GM19452 (cell line): Measurements from ENCODE around the gene ST8SIA6.

ENCODE experiments used
- ATAC-seq: cut with Tn5 transposase; IDR thresholded peaks from one replicate; pipeline ENCODE4 v1.9.1; 2021; ENCODE audit not compliant: unreplicated experiment

Gene ST8SIA6

DNA sequence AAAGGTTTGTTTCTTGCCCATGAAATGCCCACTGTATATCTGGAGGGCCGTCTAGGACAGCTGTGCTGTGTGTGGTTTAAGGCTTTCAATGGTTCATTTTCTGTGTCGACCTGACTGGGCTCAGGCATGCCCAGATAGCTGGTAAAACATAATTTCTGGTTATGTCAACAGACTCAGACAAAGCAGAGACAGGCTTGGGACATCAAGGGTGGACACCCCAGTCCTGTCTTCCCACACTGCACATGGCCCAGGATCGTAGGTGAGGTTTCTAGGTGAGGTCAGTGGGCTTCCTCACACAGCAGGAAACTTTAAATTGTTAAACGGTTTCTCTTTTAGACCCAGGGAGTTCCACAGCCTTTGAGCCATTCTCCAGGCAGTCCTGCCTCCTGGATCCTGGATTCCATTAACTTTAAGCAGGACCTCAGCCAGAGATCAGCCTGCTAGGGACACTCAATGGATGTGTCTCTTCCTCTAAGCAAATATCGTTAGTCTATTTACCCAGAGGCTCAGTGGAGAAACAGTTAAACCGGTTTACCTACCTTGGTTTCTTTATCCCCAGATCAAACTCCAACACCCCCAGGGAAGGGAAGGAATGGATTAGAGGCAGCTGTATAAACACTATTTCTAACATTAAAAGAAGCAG is 66.4 kb downstream of the ST8SIA6 start:
- no peak for ATAC-seq

DNA sequence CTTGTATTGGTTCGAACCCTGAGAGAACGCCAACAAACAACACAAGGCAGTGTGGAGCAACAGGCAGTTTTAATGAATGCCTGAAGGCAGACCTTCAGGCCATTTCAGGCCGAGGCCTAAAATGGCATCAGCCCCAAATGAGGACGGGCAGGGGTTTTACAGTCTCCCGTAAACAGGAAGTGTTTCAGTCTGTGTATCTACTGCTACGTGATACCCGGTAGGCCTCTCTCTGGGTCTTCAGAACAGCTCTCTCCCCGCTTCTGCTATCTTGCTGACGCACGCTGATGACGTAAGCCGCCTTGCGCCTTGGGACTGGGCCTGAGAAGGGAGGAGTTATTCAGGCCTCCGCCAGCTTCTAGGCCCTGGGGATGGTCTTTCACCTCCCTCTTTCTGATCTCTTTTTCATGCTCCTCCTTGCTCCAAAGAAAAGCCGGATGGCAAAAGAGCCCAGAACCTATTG is 67.7 kb downstream of the ST8SIA6 start:
- no peak for ATAC-seq

DNA sequence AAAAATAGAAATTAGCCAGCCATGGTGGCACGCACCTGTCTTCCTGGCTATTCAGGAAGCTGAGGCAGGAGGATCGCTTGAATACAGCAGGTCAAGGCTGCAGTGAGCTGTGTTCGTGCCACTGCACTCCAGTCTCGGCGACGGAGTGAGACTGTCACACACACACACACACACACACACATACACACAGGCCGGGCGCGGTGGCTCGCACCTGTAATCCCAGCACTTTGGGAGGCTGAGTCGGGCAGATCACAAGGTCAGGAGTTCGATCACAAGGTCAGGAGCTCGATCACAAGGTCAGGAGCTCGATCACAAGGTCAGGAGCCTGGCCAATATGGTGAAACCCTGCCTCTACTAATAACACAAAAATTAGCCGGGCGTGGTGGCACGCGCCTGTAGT is 68.4 kb downstream of the ST8SIA6 start:
- ATAC-seq: no peak

DNA sequence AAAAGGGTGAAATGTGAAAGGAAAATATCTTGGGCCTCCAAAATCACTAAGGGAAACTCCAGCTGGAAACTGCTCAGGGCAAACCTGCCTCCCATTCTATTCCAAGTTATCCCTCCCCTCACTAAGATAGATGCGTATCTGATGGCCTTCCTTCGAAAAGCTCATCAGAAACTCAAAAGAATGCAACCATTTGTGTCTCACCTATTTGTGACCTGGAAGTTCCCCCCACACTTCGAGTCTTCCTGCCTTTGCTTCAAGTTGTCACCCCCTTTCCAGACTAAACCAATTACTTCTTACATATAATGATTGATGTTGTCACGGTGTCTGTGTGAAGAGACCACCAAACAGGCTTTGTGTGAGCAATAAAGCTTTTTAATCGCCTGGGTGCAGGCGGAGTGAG is 69.3 kb downstream of the ST8SIA6 start:
- ATAC-seq: no peak

DNA sequence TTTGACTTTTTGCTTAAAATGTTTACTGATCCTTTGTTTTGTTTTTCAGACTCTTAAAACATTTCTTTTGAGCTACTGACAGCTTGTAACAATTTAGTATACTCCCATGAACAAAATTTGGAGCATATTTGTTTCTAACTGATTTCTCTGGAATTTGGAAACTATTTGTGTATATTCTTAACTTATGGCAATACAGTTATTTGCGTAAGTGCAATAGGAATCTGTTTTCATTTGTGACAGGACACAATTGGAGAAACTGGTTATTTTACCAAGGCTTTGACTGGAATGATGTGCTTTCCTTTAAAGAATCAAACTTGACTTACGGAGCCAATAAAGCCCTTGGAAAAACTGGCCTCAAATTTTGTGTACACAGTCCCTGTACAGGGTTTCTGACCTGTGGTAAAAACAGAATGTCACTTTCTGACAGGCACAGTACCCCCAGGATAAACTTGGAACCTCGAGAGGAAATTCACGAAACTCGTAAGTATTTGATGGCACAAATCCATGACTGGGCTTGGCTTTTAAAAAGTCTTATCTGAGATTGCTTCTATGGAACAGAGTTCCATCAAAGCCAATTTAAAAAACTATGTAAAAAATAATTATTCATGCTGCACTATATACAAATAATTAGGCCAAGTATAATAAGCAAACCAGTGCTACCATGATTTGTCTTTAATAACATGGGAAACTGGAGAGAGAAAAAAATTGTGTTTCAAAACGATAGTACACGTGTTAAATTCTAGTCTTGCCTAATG is 70.4 kb downstream of the ST8SIA6 start:
- no peak for ATAC-seq

DNA sequence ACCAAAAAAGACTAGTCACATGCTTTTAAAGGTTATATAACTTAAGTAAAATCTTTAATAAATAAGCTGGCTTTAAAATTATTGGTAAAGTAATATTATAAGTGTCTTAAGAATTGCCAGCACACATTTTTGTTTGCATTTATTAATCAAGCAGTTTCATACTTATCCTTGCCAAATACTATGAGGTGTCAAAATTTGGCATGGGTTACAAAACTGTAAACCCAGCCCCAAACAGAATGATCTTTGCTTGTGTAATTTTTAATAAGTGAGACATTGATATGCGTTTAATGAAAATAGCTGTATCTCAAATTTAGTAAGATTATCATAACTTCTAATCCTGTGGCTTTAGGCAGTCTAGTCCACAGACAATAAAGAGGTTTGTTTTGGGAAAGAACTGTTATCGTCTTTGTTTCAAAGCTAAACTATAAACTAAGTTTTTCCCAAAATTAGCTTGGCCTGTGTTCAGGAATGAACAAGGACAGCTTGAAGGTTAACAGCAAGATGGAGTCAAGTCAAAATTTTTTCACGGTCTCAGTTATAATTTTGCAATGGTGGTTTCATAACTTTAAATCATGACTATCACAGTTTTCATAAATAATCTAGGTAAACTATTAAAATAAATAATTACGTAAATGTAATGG is 72.8 kb downstream of the ST8SIA6 start:
- no peak for ATAC-seq

DNA sequence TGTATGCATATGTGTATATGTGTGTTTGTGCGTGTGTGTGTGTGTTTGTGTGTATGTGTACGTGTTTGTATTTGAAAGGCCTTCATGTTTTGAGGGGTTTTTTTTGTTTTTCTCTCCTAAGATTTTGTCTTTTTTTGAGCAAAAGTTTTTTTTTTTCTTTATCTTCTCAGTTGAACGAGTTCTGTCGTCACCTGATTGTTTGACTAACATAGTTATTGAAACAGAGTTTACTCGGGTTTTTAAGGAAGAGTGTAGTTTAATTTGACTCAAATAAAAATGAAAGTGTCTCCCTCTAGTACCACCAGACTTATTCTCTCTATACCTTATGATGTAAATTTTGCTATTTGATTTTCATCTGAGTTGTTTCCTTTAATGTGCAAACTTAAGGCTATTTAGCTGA is 73.5 kb downstream of the ST8SIA6 start:
- no peak for ATAC-seq

DNA sequence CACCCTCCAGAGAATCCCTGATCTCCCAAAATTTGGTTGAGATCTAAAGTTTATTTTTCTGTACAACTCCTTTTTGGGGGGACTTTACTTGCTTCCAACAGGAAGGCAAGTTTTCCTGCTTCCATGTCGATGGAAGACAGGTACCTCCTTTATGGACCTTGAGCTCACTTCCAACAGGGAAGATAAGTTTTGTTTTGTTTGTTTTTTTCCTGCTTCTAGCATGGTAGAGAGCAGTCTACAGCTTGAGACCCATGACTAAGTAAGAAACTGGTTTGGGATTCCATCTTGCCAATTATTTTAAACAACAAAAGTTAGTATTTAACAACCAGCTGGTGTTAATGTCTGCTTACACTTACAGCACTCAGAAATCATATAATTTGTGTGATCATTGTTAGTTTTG is 74.4 kb downstream of the ST8SIA6 start:
- ATAC-seq: no peak

DNA sequence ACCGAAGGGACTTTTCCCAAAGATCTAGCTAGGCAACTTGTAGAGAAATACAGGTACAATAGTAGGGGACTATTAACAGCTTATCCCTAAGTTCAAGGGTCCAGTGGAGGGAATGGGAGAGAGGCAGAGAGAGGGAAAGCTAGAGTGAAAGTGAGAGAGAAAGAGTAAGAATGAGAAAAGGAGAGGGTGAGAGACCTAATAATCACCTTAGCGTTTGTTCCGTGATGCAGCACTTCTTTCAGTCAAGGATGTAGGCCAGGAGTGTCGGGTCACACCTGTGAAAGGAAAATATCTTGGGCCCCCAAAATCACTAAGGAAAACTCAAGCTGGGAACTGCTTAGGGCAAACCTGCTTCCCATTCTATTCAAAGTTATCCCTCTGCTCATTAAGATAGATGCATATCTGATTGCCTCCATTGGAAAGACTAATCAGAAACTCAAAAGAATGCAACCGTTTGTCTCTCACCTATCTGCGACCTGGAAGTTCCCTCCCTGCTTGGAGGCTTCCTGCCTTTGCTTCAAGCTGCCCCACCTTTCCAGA is 75.2 kb downstream of the ST8SIA6 start:
- no peak for ATAC-seq

DNA sequence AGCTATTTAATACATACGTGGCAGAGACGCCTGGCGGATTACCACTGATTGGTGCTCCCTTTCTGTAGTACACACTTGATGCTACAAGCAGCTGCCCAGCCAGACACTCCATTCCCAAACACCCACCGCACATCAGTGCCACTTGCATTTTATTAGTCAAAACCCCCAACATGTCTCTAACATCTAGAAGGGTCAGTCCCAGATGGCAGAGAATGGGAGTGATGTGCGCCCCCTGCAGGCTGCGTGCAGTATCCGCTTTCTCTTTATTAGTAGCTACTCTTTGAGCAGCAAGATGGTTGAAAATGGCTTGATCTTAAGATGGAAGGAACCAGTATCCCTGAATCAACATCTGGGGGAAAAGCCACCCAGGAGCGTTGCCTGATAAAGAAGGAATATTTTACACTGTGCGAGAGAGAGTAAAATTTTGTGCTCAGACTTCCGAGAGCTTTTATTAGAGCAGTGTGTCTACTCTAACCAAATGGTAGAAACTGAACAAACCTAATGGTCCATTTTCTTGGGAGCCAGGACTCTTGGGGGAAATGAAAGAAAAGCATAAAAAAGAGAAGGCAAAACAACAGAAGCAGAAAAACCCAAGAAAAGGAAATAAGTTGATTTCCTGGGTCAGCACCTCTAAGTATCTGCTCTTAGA is 78.3 kb downstream of the ST8SIA6 start:
- ATAC-seq: no peak

DNA sequence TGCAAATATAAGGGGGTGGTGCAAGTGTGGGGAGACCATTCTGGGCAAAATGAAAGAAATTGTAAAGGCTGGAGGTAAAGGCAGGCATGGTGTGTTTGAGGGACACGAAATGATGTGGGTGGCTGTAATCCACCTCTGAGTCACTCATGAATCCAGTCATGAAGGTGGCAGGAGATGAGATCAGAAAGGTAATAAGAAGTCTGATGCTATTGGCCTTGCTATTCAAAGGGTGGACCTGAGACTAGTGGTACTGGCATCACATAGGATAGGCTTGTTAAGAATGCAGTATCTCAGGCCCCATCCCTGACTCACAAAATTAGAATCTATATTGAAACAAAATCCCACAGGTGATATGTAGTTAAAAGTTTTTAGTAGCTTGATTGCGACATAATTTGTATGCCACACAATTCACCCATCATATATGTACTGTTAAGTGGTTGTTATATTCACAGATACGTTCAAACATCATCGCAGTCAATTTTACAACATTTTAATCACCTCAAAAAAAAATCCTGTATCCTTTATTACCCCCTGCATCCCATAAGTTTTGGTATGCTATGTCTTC is 85.6 kb downstream of the ST8SIA6 start:
- ATAC-seq: no peak

DNA sequence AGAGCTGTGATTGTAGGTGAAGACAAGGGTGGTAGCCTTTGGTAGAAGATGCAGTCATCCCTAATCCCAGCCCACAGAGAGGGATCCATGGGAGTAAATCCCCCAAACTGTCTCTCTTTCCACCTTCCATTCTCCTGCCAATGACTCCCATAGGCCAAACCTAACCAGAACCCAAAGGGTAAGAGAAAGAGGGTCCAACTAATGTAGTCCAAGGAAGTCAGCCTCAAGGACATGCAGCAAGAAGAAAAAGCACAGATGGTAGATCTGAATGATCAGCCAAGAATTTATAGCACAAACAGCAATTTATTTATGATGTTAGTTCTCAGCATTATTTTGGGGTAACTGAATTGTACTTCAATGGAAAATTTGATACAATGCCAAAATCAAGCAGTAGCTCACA is 87.7 kb downstream of the ST8SIA6 start:
- ATAC-seq: no peak

DNA sequence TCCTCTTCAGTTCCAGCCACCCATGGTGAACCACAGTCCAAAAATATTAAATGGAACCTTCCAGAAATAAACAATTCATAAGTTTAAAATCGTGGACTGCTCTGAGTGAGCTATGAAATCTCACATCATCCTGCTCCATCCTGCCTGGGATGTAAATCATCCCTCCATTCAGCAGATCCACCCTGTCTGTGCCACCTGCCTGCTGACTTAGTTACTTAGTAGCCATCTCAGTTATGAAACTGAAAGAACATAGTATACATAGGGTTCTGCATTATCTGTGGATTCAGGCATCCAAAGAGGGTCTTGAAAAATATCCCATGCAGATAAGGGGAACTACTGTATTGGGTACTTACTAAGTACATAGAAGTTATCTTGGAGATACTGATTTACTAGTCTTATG is 89.0 kb downstream of the ST8SIA6 start:
- ATAC-seq: peak; percentile 72

DNA sequence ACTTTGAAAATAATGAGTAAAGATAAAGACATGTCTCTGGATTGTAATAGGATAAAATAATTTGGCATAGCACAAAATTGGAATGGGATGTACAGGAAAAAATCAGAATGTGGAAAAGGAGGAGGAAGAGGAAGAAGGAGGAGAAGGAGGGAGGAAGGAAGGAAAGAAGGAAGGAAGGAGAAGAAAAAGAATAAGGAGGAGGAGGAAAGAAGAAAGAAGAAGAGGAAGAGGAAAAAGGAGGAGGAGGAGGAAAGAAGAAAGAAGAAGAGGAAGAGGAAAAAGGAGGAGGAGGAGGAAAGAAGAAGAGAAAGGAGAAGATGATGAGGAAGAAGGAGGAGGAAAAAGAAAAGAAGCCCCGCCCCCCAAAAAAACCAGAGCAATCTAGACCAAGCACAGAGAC is 95.9 kb downstream of the ST8SIA6 start:
- ATAC-seq: no peak

DNA sequence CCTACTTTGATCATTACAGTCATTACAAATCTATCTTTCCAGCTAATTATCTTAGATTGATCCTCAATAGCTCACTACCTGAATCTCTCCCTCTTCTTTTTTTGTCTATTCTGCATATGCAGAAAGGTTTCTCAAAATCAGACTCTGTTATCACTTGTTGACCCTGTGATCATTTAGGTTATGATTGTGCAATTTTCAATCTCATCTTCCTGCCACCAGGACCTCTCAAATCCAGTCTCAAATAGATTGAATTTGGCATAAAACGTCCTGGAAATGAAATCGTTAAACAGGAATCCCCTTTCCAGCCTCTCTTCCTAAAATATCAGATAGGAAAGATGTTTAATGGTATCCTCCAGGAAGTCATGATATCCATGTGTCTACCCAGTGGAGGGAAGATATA is 96.6 kb downstream of the ST8SIA6 start:
- ATAC-seq: no peak

DNA sequence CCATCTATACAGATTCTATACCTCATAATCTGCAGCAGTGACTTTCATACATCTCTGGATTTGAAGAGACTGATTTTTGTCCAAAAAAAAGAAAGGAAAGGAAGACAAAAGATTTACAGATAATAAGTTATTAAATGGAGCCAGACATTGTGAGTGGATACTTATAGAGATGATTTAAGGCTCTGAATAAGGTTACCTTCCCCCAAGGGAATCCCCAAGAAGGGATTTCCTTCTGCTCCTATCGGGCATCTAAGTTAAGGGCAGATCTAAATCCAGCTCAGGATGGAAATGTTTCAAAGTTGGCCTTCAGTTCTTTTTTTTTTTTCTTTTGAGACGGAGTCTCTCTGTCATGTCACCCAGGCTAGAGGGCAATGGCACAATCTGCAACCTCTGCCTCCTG is 97.6 kb downstream of the ST8SIA6 start:
- ATAC-seq: no peak

DNA sequence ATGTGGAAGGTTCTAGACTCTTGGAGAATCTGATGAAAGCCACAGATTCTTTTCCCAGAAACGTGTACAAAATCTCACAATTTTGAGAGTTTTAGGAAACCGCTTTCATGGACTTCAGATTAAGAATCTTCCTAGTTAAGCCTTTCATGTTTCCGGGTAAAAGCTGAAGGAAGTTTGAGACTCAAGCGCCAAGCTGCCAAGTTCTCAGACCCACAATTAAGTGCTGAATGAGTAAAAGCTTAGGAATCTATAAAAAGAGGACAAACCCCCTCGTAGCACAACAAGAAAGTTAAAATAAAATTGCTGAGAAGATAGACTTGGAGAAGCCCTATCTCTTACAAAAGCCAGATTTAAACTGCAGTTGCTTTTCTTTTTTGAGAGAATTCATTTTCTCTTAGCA is 99.6 kb downstream of the ST8SIA6 start:
- ATAC-seq: no peak

DNA sequence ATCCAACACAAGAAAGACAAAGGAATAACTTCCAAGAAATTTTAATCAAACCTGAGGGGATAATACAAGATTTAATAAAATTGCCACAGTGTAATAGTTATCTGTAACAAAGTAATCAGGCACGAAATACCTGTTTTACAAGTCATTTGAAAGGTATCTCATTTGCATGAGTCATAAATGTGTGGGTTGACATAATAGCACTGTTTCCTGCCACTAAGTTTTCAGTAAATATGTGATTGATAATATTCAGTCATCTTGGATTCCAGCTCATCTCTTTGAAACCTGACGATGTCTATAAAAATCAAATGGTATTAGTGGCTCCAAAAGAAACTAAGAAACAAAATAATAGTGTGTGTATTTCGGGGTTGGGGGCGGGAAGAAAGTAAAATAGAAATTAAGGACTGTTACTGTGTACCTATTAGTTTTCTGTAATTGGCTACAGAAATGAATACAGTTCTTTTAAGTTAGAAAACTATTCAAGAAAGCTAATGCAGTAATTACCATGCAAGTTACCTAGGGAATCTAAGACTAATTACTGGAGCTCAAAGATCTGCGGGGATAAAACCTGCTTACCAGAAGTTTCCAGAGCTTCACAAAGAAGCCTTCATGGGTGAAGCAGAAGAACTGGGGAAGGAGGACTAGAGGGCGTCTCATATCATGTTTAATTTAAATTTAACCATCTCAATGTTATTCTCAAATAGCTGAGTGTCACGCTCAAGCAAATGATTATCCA is 100.7 kb downstream of the ST8SIA6 start:
- no peak for ATAC-seq

DNA sequence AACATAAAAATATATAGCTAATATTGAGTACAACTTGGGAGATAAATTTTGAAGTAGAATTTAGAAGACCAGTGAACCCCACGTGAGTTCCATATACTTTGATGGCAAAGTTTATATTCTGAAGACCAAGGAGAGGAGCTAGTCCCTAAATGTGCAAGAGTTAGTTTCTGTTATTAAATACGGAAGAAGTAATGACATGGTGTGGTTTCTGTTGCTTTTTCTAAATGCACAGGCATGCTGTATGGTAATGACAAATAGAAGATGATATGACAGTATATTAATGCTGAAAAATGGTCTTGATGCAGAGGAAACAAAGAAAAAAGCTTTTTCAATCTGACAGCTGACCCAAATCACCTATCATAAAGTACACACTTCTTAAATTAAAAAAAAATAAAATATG is 101.8 kb downstream of the ST8SIA6 start:
- ATAC-seq: no peak

DNA sequence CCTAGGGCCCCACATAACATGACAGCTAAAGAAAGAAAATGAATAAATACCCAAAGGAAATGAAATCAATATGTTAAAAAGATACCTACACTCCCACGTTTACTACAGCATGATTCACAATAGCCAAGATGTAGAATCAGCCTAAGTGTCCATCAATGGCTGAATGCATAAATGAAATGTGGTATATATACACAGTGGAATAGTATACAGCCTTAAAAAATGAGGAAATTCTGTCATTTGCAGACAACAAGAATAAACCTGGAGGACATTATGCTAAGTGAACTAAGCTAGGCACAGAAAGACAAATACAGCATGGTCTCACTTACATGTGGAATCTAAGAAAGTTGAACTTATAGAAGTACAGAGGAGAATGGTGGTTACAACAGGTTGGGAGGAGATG is 102.9 kb downstream of the ST8SIA6 start:
- ATAC-seq: no peak

DNA sequence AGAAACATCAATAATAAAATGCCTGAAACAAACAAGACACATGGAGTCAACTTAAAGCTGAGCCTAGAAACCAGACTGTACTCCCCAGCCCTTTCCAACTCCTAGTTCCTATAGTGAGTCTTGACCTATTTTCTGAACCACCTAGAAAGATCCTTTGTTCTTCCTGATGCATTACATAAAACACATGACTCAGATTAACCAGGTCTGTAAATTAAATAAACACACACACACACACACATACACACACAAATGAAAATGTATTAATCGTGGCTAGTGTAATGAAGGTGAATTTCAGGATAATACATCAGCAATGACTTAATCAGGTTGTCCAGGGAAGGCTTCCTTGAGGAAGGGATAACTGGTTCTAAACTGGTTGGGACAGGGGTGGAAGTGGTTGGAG is 104.7 kb downstream of the ST8SIA6 start:
- ATAC-seq: no peak
